ENCODE measurements around the gene KLHL11.
A peak's percentile ranks its signal among the peaks of the same experiment; 100 is the strongest.
"Not testable (repeated sequence)": the region's sequence is repeated elsewhere in the genome, so short reads cannot be mapped to it uniquely, and the experiment has no call there.

KLHL11 gene

DNA sequence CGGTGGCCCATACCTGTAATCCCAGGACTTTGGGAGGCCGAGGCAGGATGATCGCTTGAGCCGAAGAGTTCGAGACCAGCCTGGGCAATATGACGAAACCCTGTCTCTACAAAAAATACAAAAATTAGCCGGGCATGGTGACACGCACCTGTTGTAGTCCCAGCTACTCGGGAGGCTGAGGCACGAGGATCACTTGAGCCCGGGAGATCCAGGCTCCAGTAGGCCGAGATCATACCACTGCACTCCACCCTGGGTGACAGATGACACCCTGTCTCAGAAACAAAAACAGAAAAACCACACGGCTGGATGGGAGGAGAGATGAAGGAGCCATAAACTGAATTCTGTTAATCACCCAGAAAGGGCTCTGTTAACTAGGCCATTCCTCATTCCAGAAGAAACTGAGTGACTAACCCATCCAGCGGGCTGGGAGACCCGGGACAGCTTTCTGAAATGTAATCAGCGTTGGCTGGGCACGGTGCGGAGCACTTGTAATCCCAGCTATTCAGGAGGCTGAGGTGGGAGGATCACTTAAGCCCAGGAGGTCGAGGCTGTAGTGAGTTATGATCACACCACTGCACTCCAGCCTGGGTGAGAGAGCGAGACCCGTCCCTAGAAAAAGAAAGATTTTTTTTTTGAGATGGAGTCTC, 28.6 kb downstream of the KLHL11 start:
- DNase-seq (ENCODE audit: low read depth) = no peak

DNA sequence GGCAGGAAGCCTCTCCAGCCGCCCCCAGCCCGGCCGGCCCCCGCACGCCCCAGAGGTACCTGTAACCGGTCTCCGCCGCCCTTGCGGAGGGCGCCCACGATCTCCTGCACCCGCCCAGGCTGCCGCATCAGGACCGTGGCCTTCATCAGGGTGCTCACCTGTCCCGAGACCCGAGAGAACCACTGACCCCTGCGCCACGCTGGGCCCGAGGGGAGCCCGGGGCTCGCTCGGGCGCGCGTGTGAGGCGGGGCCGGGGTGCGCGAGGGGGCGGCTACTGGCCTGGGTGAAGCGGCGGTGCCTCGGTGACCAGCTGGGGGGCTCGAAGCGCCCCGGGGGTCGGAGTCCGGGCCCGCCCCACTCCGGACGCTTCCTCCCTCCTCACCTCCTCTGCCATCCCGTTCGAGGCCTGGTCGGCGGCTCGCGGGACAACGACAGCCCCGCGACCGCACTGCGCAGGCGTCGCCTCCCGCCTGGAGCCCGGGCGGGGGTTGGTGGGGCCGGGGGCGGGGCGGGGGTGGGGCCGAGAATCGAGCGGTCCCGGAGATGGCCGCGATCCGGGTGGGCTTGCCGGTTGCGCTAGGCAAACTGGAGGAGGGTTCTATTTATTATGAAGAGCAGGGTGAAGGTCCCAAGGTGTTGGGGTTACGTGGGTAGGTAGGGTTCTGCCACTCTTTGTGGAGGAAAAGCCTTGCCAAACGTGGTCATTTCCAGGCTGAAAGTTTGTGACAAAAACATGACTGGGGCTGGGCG, 29.2 kb downstream of the KLHL11 start, which contains the start of gene NT5C3B:
NT5C3B (minus strand) TSS at position 433 of the 750 bp plus-strand sequence; CDS start at position 394, 39 bp downstream.
- DNase-seq (ENCODE audit: low read depth) = peak; percentile 21

DNA sequence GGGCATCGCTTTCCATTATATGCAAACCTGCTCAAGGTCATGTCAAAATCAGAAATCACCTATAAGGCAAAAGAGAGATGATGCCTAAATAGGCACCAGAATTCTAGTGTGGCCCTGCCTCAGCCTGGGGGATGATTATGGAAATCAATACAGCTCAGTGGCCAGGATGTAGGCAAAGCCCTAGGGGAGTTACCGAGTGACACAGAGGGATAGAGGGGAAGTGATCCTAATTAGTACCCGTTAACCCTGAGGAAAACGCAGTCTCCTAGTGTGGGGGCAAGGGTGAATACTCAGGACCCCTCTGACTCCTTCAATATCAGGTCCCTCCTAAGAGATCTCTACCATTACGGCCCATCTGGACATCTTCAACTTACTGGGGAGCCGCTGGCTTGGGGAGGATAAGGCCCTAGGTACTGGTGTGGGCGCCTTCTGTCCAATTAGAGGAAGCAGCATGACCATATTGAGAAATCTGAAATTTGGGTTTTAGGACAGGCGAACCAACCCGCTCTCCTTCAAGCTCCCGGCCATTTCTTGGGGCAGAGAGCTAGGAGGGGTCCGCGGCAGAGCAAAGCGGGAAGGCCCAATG, 29.9 kb downstream of the KLHL11 start:
- no peak for DNase-seq (ENCODE audit: low read depth)

DNA sequence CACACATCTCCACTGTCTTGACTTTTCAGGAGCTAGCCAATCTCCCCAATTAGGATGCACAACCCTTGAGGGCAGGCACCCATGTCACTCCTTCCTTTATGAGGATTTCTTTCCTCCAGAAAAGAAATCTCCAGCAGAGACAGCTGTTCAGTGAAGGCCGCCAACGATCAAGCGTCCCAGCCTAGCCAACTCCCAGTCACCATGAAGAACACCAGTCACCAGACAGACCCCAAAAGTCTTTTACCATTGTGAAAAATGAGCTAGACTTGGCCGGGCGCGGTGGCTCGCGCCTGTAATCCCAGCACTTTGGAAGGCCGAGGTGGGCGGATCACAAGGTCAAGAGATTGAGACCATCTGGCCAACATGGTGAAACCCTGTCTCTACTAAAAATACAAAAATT, 35.3 kb downstream of the KLHL11 start:
- DNase-seq (ENCODE audit: low read depth) = not testable (repeated sequence)

DNA sequence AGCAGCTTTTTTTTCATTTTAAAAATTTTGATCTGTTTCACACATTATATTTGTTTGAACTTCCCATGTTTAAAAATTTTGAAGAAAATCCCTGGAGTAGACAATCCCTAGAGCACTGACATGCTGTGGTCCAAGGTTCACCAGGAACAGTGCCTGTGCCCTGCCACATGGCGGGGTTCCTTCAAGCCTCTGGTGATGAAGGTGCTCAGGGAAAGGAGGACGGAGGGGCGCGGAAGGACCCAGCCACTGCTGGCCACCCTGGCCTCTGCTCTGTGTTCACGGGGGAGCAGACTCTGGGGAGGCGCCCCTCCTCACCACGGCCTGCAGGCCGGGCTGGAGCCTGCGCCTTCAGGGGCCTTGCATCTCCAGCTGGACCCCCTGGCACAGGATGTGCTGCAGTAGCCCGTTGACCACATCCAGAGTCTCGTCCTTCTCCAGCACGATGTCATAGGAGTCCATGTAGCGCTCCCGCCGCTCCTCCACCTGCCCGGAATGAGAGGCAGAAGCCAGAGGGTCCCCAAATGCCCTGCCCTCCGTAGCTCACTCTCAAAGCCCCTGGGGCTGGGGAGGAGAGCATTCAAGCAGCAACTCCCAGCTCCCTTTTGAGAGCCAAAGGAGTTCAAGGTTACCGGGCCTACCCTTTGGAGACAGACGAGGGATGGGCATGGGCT, 39.9 kb downstream of the KLHL11 start:
- DNase-seq (ENCODE audit: low read depth) = no peak

DNA sequence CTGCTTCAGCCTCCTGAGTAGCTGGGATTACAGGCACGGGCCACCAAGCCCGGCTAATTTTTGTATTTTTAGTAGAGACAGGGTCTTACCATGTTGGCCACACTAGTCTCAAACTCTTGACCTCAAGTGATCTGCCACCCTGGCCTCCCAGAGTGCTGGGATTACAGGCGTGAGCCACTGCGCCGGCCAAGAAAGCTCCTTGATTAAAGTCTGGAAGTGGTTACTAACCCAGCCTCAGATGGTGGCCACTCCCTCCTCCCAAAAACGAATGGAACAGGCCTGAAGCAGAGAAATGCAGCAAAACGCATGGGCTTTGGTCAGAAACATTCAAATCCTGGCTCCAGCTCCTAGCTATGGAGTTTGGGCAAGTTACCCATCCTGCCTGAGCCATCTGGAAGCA, 41.1 kb downstream of the KLHL11 start:
- no peak for DNase-seq (ENCODE audit: low read depth)

DNA sequence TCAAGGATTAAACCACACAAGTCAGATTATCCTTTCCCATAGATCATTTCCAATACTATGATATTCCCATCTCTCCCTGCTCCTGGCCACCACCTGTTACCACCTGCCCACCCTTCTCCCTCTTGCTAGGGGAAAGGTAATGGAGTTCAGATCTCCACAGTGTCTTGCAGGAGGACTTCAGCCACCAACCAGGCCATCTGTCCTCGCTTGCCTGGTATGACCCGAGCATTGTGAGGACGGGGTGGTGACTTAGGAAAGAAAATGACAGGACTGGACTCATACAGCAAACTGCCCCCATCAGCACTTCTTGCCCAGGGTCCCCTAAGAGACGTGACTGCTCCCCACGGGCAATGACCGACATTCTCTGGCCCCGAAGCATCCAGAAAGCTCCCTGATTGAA, 41.6 kb downstream of the KLHL11 start:
- DNase-seq (ENCODE audit: low read depth) = no peak

DNA sequence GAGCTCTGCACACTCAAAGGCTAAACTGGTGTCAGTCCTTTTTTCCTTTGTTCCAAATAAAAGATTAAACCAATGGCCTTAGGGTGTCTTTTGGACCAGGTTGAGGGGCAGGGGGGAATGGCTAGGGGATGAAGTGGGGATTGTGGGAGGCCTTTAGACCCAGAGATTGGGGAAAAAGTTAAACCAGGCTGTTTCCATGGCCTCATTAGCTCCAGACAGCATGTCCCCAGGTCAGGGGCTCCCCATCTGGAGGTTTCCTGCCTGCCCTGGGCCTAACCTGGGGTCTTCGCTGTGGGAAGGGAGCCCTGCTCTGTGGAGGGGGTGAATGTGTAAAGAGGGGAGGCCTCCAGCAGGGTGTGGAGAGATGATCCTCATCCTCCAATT, 42.1 kb downstream of the KLHL11 start:
- DNase-seq (ENCODE audit: low read depth) = no peak

DNA sequence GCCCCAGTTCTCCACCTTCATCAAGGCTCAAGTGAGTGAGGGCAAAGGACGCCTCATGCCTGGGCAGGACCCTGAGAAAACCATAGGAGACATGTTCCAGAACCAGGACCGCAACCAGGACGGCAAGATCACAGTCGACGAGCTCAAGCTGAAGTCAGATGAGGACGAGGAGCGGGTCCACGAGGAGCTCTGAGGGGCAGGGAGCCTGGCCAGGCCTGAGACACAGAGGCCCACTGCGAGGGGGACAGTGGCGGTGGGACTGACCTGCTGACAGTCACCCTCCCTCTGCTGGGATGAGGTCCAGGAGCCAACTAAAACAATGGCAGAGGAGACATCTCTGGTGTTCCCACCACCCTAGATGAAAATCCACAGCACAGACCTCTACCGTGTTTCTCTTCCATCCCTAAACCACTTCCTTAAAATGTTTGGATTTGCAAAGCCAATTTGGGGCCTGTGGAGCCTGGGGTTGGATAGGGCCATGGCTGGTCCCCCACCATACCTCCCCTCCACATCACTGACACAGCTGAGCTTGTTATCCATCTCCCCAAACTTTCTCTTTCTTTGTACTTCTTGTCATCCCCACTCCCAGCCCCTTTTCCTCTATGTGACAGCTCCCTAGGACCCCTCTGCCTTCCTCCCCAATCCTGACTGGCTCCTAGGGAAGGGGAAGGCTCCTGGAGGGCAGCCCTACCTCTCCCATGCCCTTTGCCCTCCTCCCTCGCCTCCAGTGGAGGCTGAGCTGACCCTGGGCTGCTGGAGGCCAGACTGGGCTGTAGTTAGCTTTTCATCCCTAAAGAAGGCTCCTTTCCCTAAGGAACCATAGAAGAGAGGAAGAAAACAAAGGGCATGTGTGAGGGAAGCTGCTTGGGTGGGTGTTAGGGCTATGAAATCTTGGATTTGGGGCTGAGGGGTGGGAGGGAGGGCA, 42.7 kb downstream of the KLHL11 start:
- no peak for DNase-seq (ENCODE audit: low read depth)

DNA sequence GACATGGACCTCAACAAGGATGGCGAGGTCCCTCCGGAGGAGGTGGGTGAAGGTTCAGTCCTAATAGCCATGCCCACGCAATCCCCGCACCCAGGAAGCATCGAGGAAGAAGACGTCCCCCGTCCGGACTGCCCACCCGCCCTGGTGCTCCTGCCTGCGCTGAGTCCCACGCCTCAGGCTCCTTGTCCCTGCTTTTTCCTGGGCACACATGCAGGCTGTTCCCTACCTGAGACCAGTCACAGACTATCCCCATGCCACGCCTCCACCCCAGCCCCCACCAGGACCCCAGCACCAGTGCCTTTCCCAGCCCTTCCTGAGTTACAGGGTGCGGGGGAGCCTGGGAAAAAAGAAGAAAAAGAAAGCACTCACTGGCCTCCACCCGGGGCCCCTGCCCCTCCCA, 43.4 kb downstream of the KLHL11 start:
- DNase-seq (ENCODE audit: low read depth) = no peak

DNA sequence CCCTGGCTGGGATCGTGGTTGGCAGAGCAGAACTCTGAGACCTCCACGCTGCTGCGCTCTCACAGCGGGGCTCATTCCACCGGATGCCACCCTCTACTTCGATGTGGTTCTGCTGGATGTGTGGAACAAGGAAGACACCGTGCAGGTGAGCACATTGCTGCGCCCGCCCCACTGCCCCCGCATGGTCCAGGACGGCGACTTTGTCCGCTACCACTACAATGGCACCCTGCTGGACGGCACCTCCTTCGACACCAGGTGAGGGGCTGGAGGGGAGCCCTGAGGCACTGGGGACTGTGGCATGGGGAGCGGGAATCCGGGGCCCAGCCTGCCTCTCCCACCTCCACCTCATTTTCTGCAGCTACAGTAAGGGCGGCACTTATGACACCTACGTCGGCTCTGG, 47.2 kb downstream of the KLHL11 start:
- no peak for DNase-seq (ENCODE audit: low read depth)

DNA sequence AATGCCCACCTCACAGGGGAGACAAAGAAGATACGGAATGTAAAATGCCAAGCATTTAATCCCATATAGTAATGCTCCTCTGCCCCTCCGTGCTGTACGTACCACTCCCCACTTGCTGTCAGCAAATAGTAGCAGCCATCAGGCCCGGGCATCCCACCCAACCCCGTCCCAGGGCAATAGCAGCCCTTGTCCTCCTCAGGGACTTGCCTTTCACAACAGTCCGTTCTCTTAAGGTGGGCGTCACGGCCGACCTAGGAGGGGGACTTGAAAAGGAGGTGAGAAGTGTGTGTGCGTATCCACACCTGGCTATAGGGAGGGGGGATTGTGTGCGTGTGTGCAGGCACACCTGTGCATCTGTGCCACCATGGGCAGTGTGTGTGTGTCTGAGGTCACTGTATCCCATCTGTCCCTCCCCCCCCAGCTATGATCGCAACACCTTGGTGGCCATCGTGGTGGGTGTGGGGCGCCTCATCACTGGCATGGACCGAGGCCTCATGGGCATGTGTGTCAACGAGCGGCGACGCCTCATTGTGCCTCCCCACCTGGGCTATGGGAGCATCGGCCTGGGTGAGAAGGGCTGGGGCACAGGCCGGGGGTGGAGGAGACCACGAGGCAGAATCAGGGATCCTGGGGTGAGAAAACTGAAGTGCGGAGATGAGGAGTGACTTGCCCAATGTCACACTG, 48.4 kb downstream of the KLHL11 start:
- DNase-seq (ENCODE audit: low read depth) = no peak

DNA sequence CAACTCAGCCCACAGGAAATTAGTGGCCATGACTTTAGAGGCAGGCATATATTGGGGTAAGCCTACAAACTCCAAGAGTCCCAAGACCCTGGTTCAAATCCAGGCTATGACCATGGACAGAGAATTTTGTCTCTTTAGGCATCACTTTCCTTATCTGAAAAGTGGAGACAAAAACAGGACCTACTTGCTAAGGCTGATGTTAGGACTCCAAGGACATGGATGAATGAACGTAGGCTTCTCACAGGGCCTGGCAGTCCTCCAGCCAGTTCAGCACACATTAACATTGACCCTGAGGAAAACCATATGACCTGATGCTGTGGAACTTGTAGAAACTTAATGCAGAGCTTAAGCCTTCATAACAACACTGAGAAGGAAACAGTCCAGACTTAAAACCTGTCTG, 51.0 kb downstream of the KLHL11 start:
- no peak for DNase-seq (ENCODE audit: low read depth)

DNA sequence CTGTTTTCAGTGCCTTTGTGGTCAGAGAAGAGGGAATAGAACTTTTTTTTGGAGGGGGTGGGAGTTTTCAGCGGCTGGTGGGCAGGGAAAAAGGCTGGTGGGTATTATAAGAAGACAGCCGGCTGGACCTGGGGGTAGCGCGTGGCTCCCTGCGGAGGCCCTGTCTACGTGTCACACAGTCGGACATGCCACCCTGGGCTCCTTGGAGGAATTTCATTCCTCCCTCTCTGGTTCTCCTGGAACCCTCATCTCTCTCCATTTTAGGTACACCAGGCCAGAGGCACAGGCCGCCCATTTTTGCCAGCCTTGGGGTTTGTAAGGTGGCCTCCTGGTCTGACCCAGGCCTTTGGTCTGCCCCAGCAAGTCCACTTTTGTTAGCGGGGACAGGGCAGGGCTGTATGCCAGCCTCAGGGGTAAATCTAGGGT, 51.5 kb downstream of the KLHL11 start:
- no peak for DNase-seq (ENCODE audit: low read depth)

DNA sequence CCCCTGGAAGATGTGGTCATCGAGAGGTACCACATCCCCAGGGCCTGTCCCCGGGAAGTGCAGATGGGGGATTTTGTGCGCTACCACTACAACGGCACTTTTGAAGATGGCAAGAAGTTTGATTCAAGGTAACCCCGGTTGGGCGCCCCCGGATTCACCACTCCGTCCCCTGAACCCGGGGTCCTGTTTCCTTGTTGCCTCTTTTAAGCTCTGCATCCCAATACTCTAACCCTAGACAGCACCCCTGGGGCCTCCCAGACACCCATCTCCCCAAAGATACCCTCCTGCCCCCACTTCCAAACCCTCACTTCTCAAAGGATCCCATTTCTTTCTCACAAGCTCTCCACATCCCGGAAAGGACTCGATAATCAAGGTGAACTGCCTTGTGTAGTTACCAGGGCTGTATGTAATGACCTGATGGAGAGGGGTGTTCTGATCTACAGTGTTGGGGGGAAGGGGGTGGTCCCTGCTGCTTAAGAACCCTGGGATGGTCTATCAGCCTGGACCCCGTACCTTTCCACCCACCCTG, 52.0 kb downstream of the KLHL11 start:
- DNase-seq (ENCODE audit: low read depth) = no peak

DNA sequence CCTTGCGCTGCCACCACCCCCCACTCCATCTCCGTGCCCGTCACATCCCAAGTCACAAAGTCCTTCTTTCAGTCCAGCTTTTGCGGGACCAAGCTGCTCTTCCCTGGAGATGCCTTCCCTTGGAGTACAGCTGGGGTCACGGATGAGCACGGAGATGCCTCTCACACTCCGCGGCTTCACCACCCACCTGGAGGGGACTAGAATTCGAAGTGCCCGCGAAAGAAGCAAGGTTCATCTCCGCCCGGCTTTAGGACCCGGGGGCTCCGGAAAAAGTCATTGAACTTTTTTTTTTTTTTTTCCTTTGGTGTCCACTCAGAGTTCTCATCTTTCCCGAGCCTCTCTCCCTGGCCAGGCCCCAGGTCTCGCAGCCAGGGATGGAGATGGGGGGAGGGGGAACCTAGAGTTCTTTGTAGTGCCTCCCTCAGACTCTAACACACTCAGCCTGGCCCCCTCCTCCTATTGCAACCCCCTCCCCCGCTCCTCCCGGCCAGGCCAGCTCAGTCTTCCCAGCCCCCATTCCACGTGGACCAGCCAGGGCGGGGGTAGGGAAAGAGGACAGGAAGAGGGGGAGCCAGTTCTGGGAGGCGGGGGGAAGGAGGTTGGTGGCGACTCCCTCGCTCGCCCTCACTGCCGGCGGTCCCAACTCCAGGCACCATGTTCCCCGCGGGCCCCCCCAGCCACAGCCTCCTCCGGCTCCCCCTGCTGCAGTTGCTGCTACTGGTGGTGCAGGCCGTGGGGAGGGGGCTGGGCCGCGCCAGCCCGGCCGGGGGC, 52.7 kb downstream of the KLHL11 start, which contains the start of gene FKBP10:
FKBP10 (plus strand) TSS at position 624 of the 771 bp plus-strand sequence; CDS start at position 655, 31 bp downstream.
- peak; percentile 42 for DNase-seq (ENCODE audit: low read depth)

DNA sequence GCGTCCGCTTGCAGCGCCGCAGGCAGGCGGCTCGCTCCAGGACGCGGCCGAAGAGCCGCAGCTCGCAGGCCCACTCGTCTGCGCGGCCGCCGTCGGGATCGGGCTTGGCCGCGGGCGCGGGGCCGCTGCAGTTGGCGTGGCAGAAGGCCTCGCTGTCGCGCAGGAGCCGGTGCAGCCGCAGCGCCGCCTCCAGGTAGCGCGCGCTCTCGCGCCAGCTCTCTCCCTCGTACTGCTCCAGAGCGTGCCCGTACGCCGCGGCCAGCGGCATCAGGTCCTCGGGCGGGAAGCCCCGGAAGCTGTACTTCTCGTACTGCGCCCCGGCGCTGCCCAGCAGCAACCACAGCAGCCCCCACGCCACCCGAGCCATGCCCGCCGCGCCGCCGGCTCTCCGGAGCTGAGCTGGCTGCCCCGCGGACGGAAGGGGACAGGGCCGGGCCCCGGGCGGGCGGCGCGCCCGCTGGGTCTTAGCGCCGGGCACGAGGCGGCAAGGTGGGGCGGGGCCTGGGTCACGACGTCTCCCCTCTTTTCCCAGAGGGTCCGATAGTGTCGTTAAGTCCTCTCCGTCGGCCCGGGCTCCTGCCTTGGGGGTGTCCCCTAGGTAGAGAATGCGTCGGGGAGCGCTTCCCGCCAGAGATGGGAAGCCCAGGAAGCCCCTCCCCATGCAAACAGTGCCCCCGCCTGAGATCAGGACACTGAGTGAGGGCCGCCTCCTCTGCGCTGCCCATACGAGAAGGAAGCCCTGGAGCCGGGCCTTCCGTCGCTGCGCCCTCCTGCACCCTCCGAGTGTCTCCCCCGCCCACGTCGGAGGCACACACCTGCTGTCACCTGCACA, 53.5 kb downstream of the KLHL11 start, which contains the start of gene P3H4:
P3H4 (minus strand) TSS at position 401 of the 832 bp plus-strand sequence; CDS start at position 367, 34 bp downstream.
- DNase-seq (ENCODE audit: low read depth) = peak; percentile 50

DNA sequence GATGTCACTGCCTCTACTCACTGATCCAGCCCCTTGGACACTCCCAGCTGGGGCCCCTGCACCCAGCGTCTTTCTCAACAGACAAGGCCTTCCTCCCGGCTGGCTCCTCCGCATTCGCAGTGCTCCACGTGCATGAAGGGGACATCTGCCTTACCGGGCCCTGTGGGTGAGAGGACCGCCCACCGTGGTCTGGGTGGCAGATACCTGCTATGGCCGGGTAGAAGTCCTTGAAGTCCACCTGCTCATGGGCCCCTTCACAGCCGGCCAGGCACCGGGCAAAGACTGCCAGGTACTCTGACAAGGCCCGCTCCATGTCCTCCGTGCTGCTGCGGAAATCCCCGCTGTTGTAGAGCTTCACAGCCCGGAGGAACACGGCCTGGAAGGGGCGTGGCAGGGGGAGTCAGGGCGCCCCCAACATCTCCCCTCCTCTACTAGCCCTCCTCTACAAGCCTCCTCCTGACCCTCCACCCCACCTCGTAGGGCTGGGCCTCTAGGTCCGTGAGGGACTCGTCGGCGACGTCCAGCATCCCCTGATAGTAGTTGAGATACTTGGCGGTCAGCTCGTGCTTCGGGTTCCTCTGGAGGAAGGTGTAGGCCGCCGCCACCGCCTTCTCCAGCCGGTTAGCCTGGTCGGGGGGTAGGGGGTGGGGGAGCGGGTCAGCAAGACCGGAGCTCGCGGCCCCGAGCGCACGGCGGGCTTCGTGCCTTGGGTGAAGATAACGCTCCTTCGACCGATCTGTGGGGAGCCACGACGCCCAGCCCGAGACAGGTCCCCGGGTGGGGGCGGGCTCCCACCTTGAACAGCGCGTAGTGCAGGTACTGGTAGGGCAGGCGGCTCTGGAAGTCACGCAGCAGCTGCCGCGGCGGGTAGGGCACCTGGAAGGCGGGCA, 54.3 kb downstream of the KLHL11 start:
- DNase-seq (ENCODE audit: low read depth) = no peak

Measured in activated gamma-delta T cell treated with anti-CD3 and anti-CD28 coated beads, Interleukin-2, amount 50 U/mL, for 16 hours (primary cell).